Measurements from ENCODE around the gene SDHAF1.

- no peak for TF ChIP-seq ZNF70 (CRISPR knock-in tag; IDR thresholded peaks at IDR 0.05)
- TF ChIP-seq, protein P1, sequence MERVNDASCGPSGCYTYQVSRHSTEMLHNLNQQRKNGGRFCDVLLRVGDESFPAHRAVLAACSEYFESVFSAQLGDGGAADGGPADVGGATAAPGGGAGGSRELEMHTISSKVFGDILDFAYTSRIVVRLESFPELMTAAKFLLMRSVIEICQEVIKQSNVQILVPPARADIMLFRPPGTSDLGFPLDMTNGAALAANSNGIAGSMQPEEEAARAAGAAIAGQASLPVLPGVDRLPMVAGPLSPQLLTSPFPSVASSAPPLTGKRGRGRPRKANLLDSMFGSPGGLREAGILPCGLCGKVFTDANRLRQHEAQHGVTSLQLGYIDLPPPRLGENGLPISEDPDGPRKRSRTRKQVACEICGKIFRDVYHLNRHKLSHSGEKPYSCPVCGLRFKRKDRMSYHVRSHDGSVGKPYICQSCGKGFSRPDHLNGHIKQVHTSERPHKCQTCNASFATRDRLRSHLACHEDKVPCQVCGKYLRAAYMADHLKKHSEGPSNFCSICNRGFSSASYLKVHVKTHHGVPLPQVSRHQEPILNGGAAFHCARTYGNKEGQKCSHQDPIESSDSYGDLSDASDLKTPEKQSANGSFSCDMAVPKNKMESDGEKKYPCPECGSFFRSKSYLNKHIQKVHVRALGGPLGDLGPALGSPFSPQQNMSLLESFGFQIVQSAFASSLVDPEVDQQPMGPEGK (CRISPR knock-in tag; IDR thresholded peaks at IDR 0.05; ENCODE audit: borderline replicate concordance): no peak
- TF ChIP-seq ISL1 (CRISPR knock-in tag; IDR thresholded peaks at IDR 0.05): no peak
- TF ChIP-seq OSR1 (CRISPR knock-in tag; IDR thresholded peaks at IDR 0.05): no peak
- no peak for TF ChIP-seq CSRNP3 (CRISPR knock-in tag; IDR thresholded peaks at IDR 0.05)
- TF ChIP-seq, protein P2, sequence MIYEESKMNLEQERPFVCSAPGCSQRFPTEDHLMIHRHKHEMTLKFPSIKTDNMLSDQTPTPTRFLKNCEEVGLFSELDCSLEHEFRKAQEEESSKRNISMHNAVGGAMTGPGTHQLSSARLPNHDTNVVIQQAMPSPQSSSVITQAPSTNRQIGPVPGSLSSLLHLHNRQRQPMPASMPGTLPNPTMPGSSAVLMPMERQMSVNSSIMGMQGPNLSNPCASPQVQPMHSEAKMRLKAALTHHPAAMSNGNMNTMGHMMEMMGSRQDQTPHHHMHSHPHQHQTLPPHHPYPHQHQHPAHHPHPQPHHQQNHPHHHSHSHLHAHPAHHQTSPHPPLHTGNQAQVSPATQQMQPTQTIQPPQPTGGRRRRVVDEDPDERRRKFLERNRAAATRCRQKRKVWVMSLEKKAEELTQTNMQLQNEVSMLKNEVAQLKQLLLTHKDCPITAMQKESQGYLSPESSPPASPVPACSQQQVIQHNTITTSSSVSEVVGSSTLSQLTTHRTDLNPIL (CRISPR knock-in tag; IDR thresholded peaks at IDR 0.05; ENCODE audit: low read depth): no peak
- no peak for TF ChIP-seq ZNF565 (CRISPR knock-in tag; conservative IDR thresholded peaks at IDR 0.05; ENCODE audit: low read depth)
- TF ChIP-seq ESRRG (CRISPR knock-in tag; IDR thresholded peaks at IDR 0.05): no peak
- no peak for TF ChIP-seq RARB (CRISPR knock-in tag; IDR thresholded peaks at IDR 0.05)
- no peak for TF ChIP-seq ARNTL (CRISPR knock-in tag; IDR thresholded peaks at IDR 0.05; ENCODE audit: borderline replicate concordance, low read depth)
- TF ChIP-seq ZNF8 (CRISPR knock-in tag; IDR thresholded peaks at IDR 0.05): no peak
- no peak for TF ChIP-seq GLIS3 (CRISPR knock-in tag; IDR thresholded peaks at IDR 0.05)
Measured at GRCh38 chr19:35978271-35978670, 16.7 kb upstream of the SDHAF1 start.

Measured in SK-N-SH treated with all-trans-retinoic acid at 6 μM for 48 hours (cell line).